Stimulated activated CD8-positive, alpha-beta memory T cell treated with anti-CD3 and anti-CD28 coated beads, Interleukin-4, amount 100 ng/mL, for 1 hour (primary cell): ENCODE data around the gene CD96.
"Not testable (repeated sequence)": the region's sequence is repeated elsewhere in the genome, so short reads cannot be mapped to it uniquely, and the experiment has no call there.

Source experiments
- DNase-seq, 2 donors: peaks; one replicate each; pipeline ENCODE4 v3.0.0-alpha.2; 2020; ENCODE audit warnings: low read depth in 2 of 2, low spot score in 1 of 2

The CD96 gene

DNA sequence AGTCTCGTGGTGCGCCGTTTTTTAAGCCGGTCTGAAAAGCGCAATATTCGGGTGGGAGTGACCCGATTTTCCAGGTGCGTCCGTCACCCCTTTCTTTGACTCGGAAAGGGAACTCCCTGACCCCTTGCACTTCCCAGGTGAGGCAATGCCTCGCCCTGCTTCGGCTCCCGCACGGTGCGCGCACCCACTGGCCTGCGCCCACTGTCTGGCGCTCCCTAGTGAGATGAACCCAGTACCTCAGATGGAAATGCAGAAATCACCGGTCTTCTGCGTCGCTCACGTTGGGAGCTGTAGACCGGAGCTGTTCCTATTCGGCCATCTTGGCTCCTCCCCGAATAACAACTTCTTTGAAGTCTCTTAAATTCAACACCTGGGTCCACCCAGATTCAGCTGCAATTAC lies 19.9 kb downstream of the CD96 start:
- not testable (repeated sequence) for DNase-seq

DNA sequence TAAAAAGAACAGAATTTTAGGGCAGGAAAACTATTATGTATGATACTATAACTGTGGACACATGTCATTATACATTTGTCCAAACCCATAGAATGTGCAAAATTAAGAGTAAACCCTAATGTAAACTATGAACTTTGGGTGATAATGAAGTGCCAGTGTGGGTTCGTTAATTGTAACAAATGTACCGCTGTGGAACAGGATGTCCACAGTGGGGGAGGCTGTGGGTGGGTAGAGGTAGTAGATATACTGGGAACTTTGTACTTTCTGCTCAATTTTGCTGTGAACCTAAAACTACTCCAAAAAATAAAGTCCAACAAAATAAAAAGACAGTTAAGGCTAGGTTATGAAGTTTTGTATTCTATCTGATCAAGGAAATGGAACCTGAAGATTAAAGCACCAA lies 24.8 kb downstream of the CD96 start:
- no peak for DNase-seq

DNA sequence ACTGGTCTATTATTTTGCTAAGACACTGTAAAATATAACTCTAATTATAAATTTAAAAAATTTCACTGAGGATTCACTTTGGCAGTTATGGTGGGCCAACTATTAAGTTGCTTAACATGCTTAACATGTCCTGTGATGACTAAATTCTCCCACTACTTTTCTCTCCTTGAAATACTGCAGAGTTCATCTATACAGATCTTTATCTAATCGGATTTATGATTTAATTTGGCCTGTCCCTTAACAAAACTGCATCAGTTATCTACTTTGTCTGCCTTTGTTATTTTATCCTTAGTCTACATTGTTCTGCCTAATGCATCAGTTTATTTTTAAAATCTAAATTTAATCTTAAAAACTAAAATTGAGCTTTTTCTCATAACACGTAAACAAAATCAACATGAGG lies 26.4 kb downstream of the CD96 start:
- no peak for DNase-seq

DNA sequence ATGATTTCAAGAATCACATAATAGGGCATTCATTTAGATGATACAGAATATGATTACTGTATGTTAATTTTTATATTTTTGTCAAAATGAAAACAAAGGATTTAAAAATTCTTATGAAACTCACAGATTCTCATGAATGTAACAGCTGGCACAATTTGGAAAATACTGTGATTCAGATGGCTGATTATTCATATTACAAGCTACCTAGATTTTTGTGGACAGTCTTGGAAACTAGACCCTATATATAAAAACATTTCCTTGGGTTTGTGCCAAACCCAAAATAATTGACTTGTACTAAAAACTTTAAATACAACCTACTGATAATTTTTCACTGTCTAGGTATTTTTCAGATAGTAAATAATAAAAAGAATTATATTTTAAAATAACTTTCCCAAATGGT lies 26.9 kb downstream of the CD96 start:
- DNase-seq: no peak

DNA sequence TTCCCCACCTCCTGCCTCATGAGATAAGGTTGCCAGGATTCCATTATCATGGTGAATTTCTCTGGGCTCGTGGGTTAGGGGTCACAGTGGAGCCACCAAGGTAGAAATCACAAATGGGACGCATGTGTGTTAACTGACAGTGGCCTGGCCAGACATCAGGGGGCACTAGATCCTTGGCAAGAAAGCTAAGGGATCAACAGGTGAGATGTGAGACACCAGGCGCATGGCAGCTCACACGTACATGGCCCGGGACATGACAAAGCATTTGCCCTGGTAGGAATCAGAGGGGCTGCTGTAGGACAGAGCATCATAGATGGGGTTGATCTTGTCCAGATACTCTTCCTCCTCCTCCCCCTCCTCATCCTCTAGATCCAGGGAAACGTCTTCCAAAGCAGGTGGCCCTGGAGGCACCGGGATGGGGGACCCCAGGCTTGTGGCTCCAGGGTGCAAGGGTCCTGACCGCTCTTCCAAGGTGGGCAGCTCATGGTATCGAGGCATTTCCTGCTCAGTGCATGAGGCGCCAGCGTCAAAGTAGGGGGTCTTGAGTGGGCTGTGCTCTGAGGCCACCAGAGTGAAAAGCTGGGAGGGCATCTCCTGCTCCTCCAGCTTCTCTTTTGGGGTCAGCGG lies 28.5 kb downstream of the CD96 start:
- no peak for DNase-seq

DNA sequence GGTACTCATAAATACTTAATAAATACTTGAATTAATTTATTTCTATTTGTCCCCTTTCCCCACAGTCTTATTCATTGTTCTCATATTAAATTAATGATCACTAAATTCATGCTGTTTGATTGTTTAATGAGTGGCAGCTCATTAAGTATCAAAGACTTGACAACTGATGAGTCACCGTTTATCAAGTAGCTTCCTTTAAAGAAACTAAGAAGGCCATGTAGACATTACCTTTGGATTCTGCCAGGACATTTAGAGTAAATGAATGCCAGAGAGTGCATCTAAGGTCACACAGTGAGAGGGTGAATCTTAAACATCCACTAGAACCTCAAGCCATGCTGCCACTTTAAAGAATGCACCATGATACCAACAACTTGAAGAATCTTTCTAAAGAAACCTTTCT lies 29.3 kb downstream of the CD96 start:
- DNase-seq: no peak

DNA sequence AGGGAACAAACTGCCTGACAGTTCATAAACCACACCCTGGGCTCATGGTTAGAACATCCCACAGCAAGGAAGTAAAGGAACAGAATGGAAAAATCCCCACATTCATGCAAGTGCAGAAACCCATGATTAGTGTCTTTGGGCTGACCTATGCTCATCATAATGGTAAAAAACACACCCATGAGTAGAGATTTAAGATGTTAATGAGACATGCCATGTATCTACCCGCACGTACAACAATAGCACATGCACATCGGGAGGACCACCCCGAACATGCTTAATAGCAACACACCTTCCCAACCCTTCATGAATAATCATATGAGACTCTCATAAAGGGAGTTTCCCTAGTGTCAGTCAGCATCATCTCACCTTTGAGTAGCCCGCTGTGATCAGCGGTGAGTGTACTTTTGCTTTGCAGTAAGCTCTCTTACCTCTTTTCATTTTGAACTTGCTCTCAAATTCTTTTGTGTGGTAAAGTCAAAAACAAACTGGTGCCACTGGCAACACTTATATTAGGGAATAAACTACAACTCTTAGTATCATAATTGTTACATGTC lies 30.0 kb downstream of the CD96 start:
- DNase-seq: no peak

DNA sequence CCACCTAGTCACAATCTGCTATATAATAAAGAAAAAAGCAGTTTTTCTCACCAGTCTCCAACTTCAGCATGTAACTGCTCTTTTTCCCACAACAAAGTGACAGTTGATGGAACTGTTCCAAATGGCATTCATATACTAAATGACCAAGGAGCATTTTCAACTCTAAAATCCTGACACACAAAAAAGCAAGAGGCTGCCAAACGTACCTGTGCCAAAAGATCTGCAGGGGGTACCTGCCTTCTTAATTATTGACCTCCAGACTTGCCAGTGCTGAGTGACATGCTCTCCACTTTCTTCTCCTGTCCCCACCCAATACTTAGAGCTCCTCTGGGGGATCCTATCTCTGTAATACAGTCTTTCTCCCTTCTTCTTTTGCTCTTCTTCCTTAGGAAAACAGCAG lies 35.1 kb downstream of the CD96 start:
- DNase-seq: no peak

DNA sequence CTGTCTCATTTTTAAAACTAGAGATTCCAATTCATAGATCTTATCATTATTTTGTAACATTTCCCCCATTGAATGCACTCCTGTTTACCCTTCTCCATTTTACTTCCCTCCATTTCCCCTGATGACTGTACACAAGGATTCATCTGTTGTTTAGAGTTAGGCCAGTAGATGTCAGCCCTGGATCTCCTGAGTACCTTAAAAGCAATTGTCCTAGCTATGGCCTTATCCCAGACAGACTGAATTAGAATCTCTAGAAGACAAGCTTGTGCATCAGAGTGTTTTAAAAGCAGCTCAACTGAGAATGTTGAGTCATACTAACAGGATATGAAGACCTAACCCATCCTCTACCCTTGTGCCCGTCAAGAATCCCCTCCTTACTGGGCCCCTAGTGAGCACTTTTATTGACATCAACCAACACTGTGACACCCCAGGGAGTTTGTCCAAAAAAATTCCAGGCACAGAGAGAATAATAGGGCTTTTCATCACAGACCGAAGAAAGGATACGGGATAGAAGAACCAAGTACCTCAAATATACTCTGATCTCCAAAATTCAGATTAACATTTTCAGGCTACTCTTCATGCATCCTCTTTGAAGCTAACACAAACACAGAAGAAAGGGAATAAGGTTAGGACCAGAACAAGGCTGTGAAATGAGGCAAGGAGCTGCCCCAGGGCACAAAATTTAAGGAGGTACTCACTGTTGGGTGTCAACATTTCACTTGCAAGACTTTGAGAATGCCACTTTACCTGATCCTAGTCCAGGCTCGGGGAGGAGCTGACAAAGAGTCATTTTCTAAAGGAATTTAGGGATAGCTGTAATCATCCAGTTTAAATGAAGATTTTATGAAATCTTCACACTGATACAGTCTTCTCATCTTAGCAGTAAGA lies 36.0 kb downstream of the CD96 start:
- no peak for DNase-seq

DNA sequence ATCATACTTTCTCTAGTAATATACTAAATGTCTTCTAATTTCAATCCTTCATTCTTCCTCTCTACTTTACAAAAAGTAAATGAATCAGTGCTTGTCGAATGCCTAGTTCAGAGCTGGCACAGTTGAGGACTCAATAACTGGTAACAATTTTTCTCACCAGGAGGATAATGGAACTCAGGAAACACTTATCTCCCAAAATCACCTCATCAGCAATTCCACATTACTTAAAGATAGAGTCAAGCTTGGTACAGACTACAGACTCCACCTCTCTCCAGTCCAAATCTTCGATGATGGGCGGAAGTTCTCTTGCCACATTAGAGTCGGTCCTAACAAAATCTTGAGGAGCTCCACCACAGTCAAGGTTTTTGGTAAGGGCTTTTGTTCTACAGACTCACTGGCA lies 36.9 kb downstream of the CD96 start:
- no peak for DNase-seq

DNA sequence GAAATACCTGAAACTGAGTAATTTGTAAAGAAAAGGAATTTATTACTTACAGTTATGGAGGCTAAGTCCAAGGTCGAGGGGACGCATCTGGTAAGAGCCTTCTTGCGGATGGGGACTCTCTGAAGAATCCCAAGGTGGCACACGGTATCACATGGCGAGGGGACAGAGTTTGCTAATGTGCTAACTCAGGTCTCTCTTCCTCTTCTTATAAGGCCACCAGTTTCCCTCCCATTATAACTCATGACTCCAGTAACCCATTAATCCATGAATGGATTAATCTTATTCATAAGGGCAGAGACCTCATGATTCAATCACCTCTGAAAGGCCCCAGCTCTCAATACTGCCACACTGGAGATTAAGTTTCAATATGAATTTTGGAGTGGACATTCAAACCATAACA lies 37.5 kb downstream of the CD96 start:
- no peak for DNase-seq

DNA sequence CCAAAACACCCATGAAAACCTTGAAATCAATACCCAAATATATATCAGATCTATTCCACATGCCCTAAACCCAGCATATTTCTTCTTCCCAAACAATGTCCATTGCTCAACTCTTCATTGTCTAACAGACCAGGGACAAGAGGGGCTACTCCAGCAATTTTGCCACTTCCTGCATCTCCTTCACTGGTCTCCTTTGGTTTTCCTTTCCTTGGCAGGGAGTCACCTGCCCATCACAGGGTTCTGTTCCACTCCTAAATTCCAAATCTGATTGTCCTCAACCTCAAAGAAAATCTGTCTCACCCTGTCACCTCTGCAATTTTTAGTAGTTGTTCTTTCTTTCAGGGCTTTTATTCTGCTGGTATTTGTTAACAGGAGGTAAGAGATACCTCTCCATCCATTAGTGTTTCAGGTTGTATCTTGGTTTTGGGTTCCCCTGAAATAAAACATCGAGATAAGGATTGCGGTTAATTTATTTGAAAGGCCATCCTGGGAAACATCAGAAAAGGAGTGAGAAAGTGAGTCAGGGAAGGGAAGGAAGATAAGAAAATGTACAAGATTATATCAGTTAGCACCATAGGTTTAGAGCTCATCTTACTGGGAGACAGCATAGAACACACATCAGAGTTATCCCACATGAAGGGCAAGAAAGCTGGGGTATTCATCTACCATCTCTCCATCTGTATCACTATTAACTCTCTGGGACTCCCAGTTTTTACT lies 39.6 kb downstream of the CD96 start:
- no peak for DNase-seq

DNA sequence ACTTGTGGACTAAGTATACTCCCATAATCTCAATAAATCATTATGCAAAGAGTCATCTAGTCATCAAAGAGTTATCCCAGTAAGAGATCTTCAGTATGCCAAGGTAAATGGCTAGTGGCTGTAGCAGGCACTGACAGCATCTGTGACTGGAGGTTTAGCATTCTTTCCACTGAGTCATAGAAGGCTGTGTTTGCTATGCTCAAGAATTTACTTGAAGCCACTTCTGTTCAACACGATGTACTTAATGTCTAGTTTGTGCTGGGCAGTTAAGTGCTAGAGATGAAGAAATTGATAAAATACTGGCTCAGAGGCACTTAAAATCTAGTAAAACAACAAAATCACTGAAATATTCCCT lies 40.1 kb downstream of the CD96 start:
- DNase-seq: no peak

DNA sequence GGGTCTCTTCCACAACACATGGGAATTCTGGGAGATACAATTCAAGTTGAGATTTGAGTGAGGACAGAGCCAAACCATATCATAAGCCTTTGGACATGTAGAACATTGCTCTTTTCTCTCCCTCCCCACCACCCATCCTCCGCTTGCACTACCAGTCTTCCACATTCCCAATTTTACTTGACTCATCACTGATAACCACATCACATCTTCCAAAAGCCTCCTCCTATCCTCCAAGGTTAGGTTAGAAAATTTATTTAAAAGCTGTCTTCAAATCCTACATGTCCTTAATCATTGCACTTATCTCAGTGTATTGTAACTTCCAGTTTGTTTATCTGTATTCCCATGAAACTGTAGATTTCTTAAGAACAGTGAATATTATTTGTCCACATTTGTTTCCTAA lies 42.7 kb downstream of the CD96 start:
- DNase-seq: no peak

DNA sequence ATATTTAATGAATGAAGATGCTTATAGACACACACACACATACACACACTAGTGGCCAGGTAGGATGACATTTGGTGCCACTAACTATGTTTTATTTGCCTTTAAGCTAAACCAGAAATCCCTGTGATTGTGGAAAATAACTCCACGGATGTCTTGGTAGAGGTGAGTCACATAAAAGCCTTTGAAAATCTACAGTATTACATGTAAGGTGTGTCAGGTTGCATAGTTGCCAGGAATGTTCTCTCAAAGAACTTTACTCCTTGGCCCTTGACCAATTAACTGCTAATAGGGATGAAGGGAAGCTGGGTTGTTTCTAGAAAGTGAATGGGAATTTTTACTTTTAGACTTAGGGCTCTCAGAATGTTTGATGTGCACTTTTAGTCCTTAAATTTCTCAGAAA lies 43.2 kb downstream of the CD96 start:
- no peak for DNase-seq

DNA sequence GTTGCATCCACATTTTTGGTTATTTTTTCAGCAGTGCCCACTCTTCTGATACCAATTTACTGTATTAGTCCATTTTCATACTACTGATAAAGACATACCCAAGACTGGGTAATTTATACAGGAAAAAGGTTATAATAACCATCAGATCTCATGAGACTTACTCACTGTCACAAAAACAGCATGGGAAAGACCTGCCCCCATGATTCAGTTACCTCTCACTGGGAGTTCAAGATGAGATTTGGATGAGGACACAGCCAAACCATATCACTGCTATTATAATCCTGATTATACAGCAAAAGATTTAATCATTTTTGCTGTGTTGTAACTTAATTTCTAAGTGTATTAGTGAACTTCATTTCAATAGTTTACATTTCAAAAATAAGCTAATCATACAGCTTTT lies 46.5 kb downstream of the CD96 start:
- DNase-seq: no peak

DNA sequence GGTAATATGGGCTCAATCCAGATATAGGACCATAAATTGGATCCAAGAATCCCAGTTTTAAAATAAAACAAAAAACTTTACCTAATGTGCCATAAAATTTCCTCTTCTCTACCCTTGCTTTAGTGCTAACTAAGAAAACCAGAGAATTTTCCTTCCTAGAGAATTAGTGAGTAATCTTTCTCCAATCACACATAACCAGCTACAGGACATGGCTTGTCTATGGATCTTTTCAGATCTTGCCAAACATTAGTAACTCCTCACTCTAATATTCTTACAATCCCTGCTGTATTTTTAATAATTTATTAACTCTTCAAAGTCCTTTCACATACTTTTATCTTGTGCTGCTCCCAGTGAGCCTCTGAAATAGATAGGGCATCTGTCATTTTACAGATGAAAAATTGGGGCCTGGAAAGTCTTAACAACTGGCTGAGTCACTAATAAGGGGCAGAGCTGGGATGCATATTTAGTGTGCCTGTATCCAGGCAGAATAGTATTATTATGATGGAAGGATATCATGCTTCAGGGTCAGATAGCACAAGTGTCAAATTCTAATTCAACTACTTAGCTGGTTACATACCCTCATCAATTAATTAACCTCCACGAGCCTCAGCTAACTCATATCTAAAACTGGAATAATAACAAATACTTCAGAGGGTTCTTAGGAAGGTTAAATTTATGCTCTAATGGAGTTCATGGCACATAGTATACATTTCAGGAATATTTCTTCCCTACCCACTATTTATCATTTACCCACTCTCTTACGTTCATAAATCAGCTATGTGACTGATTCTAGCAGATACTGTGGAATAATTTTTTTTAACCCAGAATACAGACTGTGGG lies 47.5 kb downstream of the CD96 start:
- DNase-seq: no peak

DNA sequence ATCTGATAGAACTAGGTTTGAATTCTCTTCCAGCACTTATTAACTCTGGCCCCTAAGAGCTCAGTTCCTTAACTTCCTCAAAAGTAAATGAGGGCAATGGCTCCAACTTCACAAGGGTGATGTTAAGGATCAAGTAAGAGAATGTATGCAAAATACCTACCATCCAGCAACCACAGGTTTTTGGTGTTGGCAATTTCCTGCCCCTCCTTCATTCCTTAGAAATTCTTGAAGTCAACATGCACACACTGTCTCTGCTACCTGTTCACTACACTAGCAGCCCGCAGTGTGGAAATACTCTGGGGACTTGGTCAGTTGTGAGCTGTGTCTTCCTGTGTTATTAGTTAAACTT lies 48.1 kb downstream of the CD96 start:
- no peak for DNase-seq

DNA sequence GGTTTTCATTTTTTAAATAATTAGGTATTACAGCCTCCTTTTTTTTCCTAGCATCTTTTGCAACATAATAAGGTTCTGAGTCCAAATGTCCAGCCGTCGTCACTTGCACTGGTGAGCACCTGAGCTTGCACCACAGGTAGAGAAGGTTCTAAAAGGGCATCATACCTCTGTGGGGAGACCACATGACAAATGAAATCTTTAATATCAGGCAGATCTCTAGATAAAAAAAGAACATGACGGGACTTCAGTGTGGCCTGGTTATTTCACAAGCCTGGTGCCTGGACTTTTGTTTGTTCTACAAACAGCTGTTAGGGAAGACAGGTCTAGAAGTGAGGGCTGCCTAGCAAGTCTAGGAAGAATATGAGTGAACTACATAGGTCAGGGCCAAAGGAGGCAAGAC lies 49.6 kb downstream of the CD96 start:
- no peak for DNase-seq

DNA sequence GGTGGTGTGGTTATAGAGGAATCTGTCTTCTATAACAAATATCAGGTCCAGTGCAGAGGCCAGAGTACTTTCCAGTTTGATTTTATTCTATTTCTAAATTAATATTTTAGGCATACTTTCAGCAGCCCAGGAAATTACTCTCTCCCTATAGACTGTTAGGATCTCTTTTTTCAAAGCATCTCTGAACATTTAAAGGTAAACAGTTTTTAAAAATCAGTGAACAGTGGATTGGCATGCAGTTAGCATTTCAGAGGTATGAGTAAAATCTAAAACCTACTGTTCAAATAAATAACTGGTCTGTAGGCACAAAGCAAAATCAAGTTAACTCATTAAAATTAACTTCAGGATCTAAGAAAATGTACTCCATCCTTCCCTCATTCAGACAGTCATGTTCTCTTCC lies 50.1 kb downstream of the CD96 start:
- no peak for DNase-seq

DNA sequence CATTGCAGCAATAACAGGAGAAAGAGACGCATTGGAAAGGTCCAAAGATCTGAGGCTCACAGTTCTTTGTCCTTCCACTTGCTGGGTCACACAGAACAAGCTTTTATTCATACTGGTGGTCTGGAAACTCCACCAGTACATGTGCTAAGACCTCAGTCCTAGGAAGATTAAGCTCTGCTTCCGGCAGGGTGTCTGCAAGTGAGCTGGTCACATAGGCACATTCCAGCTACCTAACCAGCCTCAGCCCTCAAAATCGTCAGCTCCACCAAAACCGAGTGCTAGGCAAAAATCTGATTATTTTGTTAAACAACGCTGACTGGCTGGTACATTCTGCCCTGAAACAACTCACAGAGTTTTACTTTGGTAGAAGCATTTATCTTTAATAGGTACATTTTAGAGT lies 50.9 kb downstream of the CD96 start:
- no peak for DNase-seq
